Head of caudate nucleus (tissue), 42 donors: Measurements from ENCODE around the gene KLLN.

Experiments
- DNase-seq, 42 donors: peaks; one replicate each; pipeline versions ENCODE4 v3.0.0 to v3.0.0-alpha.2; 2020 to 2021; ENCODE audit warnings: mixed read lengths in 7 of 42
- intact Hi-C: fragments of 100-400 bp; cut with DNase I; formaldehyde crosslinking; loops from one replicate; pipeline ENCODE4 v1.15.0; 2022

Gene KLLN

DNA sequence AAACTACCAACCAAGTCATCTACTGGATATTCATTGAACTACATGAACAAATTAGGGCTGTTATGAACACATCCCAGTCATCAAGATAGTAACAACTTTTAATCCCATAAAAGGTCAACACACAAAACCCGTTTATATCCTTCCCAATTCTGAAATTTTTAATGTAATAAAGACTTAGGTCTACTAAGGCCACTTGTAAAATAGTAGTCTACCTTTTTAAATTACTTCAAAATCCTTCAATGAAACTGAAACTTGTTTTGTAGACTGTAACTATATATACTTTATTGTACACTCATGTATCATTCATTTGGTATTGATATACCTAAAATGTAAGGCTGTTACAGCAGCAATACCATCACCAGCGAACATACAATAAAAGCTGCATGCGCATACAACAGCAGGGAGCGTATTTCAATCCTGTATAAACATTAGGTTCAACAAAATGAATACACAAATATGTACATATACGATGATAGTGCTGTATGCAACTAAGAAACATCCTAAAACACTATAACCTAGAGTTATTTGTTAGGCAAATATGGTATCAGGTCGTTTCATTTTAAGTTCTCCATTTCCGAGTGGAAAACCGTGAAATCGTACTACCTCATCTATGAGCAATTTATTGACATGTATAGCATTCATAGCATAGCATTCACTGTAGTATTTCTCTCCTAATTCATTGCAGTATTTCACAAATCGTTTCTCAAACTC lies 46.3 kb downstream of the KLLN start:
- intact Hi-C loops = no loop called here
- no peak for DNase-seq

DNA sequence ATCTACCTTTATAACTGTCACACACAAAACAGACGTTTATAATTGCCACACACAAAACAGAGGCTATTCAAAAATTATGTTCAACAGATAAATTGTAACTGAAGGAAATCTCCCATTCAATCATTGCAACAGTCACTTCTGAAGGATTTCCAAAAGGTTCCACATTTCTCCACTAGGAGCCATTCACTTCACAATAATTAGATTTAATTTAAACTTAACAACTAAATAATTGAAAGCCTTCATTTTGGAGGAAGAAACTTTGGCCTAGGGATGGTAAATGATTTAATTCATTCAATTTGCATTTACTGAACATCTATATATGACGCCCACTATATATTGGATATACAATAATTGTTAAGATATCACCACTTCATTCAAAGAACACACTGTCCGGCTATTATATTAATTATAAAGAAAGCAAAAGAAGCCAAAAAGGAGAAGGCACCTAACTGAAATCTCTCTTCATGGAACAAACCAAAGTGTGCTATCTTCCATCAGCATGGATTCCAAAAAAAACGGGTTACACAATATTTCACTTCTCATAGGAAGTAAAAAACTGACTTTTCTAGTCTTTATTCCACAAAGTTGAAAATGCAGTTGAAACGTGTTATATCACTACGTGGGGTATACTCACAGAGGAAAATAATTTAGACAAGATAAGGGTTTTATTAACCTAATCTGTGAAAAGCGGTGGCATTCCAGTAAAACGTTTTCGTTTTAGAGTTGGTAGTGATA lies 47.0 kb downstream of the KLLN start:
- intact Hi-C loops = no loop called here
- DNase-seq = no peak
